Neuronal stem cell (in vitro differentiated cells): Measurements from ENCODE around the gene SERPINA12.

Experiments
- DNase-seq: peaks from one replicate; pipeline ENCODE4 v3.0.0-alpha.2; 2013; ENCODE audit warnings: low spot score
- H2AFZ ChIP-seq: one replicate; pipeline ENCODE4 v1.6.1; 2013; ENCODE audit warnings: mild to moderate bottlenecking, low read length, inconsistent platforms
- H2AK5ac ChIP-seq: 2 replicates; pipeline ENCODE4 v1.6.1; 2013; ENCODE audit warnings: low read depth, mild to moderate bottlenecking, inconsistent platforms, low read length, moderate library complexity, mixed read lengths
- H2BK120ac ChIP-seq: 2 replicates; pipeline ENCODE4 v1.6.1; 2013; ENCODE audit warnings: low read depth, mild to moderate bottlenecking, inconsistent platforms, low read length, moderate library complexity, mixed read lengths
- H2BK12ac ChIP-seq: one replicate; pipeline ENCODE4 v1.6.1; 2013; ENCODE audit warnings: low read length, inconsistent platforms
- H2BK15ac ChIP-seq: 2 replicates; pipeline ENCODE4 v1.6.1; 2013; ENCODE audit warnings: mild to moderate bottlenecking, low read length, inconsistent platforms, mixed read lengths
- H2BK5ac ChIP-seq: one replicate; pipeline ENCODE4 v1.6.1; 2013; ENCODE audit warnings: inconsistent platforms, mild to moderate bottlenecking, low read length, moderate library complexity
- H3K14ac ChIP-seq: one replicate; pipeline ENCODE4 v1.6.1; 2013; ENCODE audit warnings: low read length, inconsistent platforms
- H3K18ac ChIP-seq: 2 replicates; pipeline ENCODE4 v1.6.1; 2013; ENCODE audit warnings: low read length, inconsistent platforms
- H3K23ac ChIP-seq: 2 replicates; pipeline ENCODE4 v1.6.1; 2013; ENCODE audit warnings: low read depth, mild to moderate bottlenecking, mixed read lengths, low read length, inconsistent platforms; ENCODE audit not compliant: poor library complexity
- H3K27ac ChIP-seq: replicated peaks from 3 replicates; pipeline ENCODE4 v1.5.1; 2013; ENCODE audit warnings: low read length, inconsistent platforms
- H3K27me3 ChIP-seq, 3 experiments: 2 replicates each; pipeline ENCODE4 v1.6.1; 2013; ENCODE audit warnings: low read length in 3 of 3, mild to moderate bottlenecking in 2 of 3, inconsistent platforms in 1 of 3, low read depth in 1 of 3, mixed read lengths in 1 of 3, moderate library complexity in 1 of 3; ENCODE audit not compliant: control insufficient read depth in 3 of 3, insufficient read depth in 3 of 3
- H3K36me3 ChIP-seq, 2 donors: replicated peaks in 1 of 2; 2 replicates each; pipeline ENCODE4 v1.6.1; 2013; ENCODE audit warnings: low read length in 2 of 2; ENCODE audit not compliant: control insufficient read depth in 2 of 2, insufficient read depth in 2 of 2
- H3K4ac ChIP-seq: 2 replicates; pipeline ENCODE4 v1.6.1; 2013; ENCODE audit warnings: inconsistent platforms, mild to moderate bottlenecking, low read length, moderate library complexity
- H3K4me1 ChIP-seq, 2 donors: 1 replicate in 1 of 2; 2 replicates in 1 of 2; pipeline ENCODE4 v1.6.1; 2013; ENCODE audit warnings: low read length in 2 of 2, low read depth in 1 of 2; ENCODE audit not compliant: control insufficient read depth in 2 of 2, insufficient read depth in 1 of 2
- H3K4me2 ChIP-seq: one replicate; pipeline ENCODE4 v1.6.1; 2013; ENCODE audit warnings: mild to moderate bottlenecking, low read length, inconsistent platforms; ENCODE audit not compliant: insufficient read depth, poor library complexity, severe bottlenecking
- H3K4me3 ChIP-seq, 2 donors: 2 replicates each; pipeline ENCODE4 v1.5.1; 2013; ENCODE audit warnings: low read length in 2 of 2, mild to moderate bottlenecking in 2 of 2, inconsistent platforms in 1 of 2, moderate library complexity in 1 of 2
- H3K79me1 ChIP-seq: one replicate; pipeline ENCODE4 v1.6.1; 2013; ENCODE audit warnings: low read depth, mild to moderate bottlenecking, inconsistent platforms, low read length, moderate library complexity
- H3K9ac ChIP-seq: one replicate; pipeline ENCODE4 v1.6.1; 2013; ENCODE audit warnings: mild to moderate bottlenecking, low read depth, low read length, inconsistent platforms; ENCODE audit not compliant: poor library complexity
- H3K9me3 ChIP-seq, 2 donors: replicated peaks in 1 of 2; 2 replicates each; pipeline versions ENCODE3 to v1.6.1; 2013; ENCODE audit warnings: low read length in 2 of 2, mild to moderate bottlenecking in 2 of 2, inconsistent platforms in 1 of 2, low read depth in 1 of 2, mixed read lengths in 1 of 2, moderate library complexity in 1 of 2; ENCODE audit not compliant: control insufficient read depth in 2 of 2, insufficient read depth in 1 of 2
- H4K8ac ChIP-seq: one replicate; pipeline ENCODE4 v1.6.1; 2013; ENCODE audit warnings: low read depth, mild to moderate bottlenecking, inconsistent platforms, low read length, moderate library complexity
- H4K91ac ChIP-seq: one replicate; pipeline ENCODE4 v1.6.1; 2013; ENCODE audit warnings: low read length, low read depth, mild to moderate bottlenecking, inconsistent platforms; ENCODE audit not compliant: poor library complexity
- WGBS, 2 donors: extraction: QIAGEN DNeasy Blood & Tissue Kit; methylation state at CpG; one replicate each; pipeline ENCODE4 v1.1.7; 2013; ENCODE audit warnings: missing lambda C conversion rate in 2 of 2, mixed read lengths in 1 of 2; ENCODE audit not compliant: insufficient read length in 2 of 2, insufficient replicate concordance in 1 of 2; ENCODE audit errors: extremely low coverage in 2 of 2; 5-methylcytosine and 5-hydroxymethylcytosine counted together

SERPINA12 gene

GRCh38 chr14:94535506-94535905 lies 26.2 kb upstream of the SERPINA12 start:
- Histone ChIP-seq H3K79me1 (no peaks in the 10 kb centered on the region), H3K4me2 (no peak overlapping the region), H3K36me3 (no peaks in the 10 kb centered on the region), H4K8ac (no peak overlapping the region), H3K4ac (no peak overlapping the region), H2BK5ac (no peak overlapping the region), H2BK12ac (no peak overlapping the region), H3K23ac (no peak overlapping the region), H2AFZ (no peak overlapping the region), H3K9ac (no peak overlapping the region), H3K4me1 (peaks cover 0 to 2% of the 10 kb centered on the region in 2 donors), H2BK15ac (no peak overlapping the region), H3K27ac (no peak overlapping the region), H3K9me3 (peaks cover 0 to 2% of the 10 kb centered on the region in 2 donors), H3K4me3 (no peak overlapping the region), H3K18ac (no peak overlapping the region), H2AK5ac (no peak overlapping the region), H3K14ac (no peak overlapping the region), H2BK120ac (no peak overlapping the region), H4K91ac (no peak overlapping the region), H3K27me3 (no peaks in the 10 kb centered on the region)
- no peak for DNase-seq
- WGBS, 2 donors = no CpG with 5 or more reads among the region's 3 CpGs

GRCh38 chr14:94532447-94532846 lies 23.2 kb upstream of the SERPINA12 start:
- no peaks in the 10 kb centered on the region for H3K27me3 ChIP-seq
- H3K4me2 ChIP-seq = no peak overlapping the region
- no peak overlapping the region for H2BK15ac ChIP-seq
- H2AK5ac ChIP-seq = no peak overlapping the region
- H3K36me3 ChIP-seq = no peaks in the 10 kb centered on the region
- H3K27ac ChIP-seq = no peak overlapping the region
- H4K91ac ChIP-seq = no peak overlapping the region
- no CpG with 5 or more reads among the region's 2 CpGs for WGBS, 2 donors
- no peak overlapping the region for H2AFZ ChIP-seq
- no peak overlapping the region for H2BK5ac ChIP-seq
- H4K8ac ChIP-seq = no peak overlapping the region
- H3K9me3 ChIP-seq = peaks cover 0 to 2% of the 10 kb centered on the region in 2 donors
- H3K4me1 ChIP-seq = no peaks in the 10 kb centered on the region
- H3K18ac ChIP-seq = no peak overlapping the region
- no peak overlapping the region for H3K23ac ChIP-seq
- H3K4me3 ChIP-seq = no peak overlapping the region
- no peak for DNase-seq
- no peak overlapping the region for H3K9ac ChIP-seq
- H3K79me1 ChIP-seq = no peaks in the 10 kb centered on the region
- H3K4ac ChIP-seq = no peak overlapping the region
- no peak overlapping the region for H2BK12ac ChIP-seq
- no peak overlapping the region for H3K14ac ChIP-seq
- H2BK120ac ChIP-seq = no peak overlapping the region

- DNase-seq = no peak
- H3K4ac ChIP-seq = no peak overlapping the region
Measured at GRCh38 chr14:94531187-94531586, 21.9 kb upstream of the SERPINA12 start.

GRCh38 chr14:94524093-94524492 lies 14.8 kb upstream of the SERPINA12 start:
- Histone ChIP-seq H3K4ac (no peak overlapping the region), H3K18ac (no peak overlapping the region), H3K27ac (no peak overlapping the region), H3K9ac (no peak overlapping the region), H2BK12ac (no peak overlapping the region), H2AFZ (no peak overlapping the region), H3K4me2 (no peak overlapping the region), H3K27me3 (no peaks in the 10 kb centered on the region), H3K14ac (no peak overlapping the region), H3K4me3 (no peak overlapping the region), H2AK5ac (no peak overlapping the region), H2BK15ac (no peak overlapping the region), H3K23ac (no peak overlapping the region), H2BK120ac (no peak overlapping the region), H3K79me1 (no peaks in the 10 kb centered on the region), H2BK5ac (no peak overlapping the region), H4K91ac (no peak overlapping the region), H3K9me3 (no peaks in the 10 kb centered on the region), H4K8ac (no peak overlapping the region), H3K4me1 (no peaks in the 10 kb centered on the region), H3K36me3 (no peaks in the 10 kb centered on the region)
- no peak for DNase-seq
- whole genome bisulfite sequencing, 2 donors = no CpG with 5 or more reads among the region's 3 CpGs

More at GRCh38 chr14:94531187-94531586, 21.9 kb upstream of the SERPINA12 start:
- Histone ChIP-seq H3K79me1 (no peaks in the 10 kb centered on the region), H3K9ac (no peak overlapping the region), H2BK12ac (no peak overlapping the region), H2BK5ac (no peak overlapping the region), H2BK15ac (no peak overlapping the region), H2BK120ac (no peak overlapping the region), H3K4me1 (no peaks in the 10 kb centered on the region), H3K36me3 (no peaks in the 10 kb centered on the region), H3K14ac (no peak overlapping the region), H4K8ac (no peak overlapping the region), H3K27ac (no peak overlapping the region), H3K4me3 (peak overlapping the region in 1 of 2 donors; percentile 56), H3K23ac (no peak overlapping the region), H3K27me3 (no peaks in the 10 kb centered on the region), H3K9me3 (peaks cover 0 to 2% of the 10 kb centered on the region in 2 donors), H3K4me2 (no peak overlapping the region), H3K18ac (no peak overlapping the region), H2AFZ (no peak overlapping the region), H2AK5ac (no peak overlapping the region), H4K91ac (no peak overlapping the region)
